Stimulated activated CD8-positive, alpha-beta memory T cell treated with anti-CD3 and anti-CD28 coated beads, Interleukin-4, amount 100 ng/mL, for 48 hours (primary cell): ENCODE measurements around the gene LIPF.
"Not testable (repeated sequence)": the region's sequence is repeated elsewhere in the genome, so short reads cannot be mapped to it uniquely, and the experiment has no call there.

Experiments
- DNase-seq: peaks from one replicate; pipeline ENCODE4 v3.0.0-alpha.2; 2020

Gene LIPF

GRCh38 chr10:88664142-88664541 is at the start of gene LIPF:
Gene LIPF (plus strand): TSS chr10:88664442. CDS start chr10:88667298, 2,856 bp downstream.
- no peak for DNase-seq

GRCh38 chr10:88616250-88616977 is 47.8 kb upstream of the LIPF start:
- no peak for DNase-seq

GRCh38 chr10:88617772-88618300 is 46.4 kb upstream of the LIPF start:
- DNase-seq = no peak

GRCh38 chr10:88618496-88618895 is 45.7 kb upstream of the LIPF start:
- DNase-seq = no peak

- no peak for DNase-seq
Observed at GRCh38 chr10:88620441-88620840, 43.8 kb upstream of the LIPF start.

GRCh38 chr10:88623835-88624234 is 40.4 kb upstream of the LIPF start:
- DNase-seq = no peak

GRCh38 chr10:88624840-88625239 is 39.4 kb upstream of the LIPF start:
- no peak for DNase-seq

- DNase-seq = no peak
Observed at GRCh38 chr10:88640186-88640585, 24.1 kb upstream of the LIPF start.

- no peak for DNase-seq
Observed at GRCh38 chr10:88642209-88642608, 22.0 kb upstream of the LIPF start.

- DNase-seq = no peak
Observed at GRCh38 chr10:88642963-88643362, 21.3 kb upstream of the LIPF start.

GRCh38 chr10:88647061-88647615 is 17.1 kb upstream of the LIPF start:
- no peak for DNase-seq

GRCh38 chr10:88651101-88651551 is 13.1 kb upstream of the LIPF start:
- DNase-seq = no peak

GRCh38 chr10:88652616-88653015 is 11.6 kb upstream of the LIPF start:
- DNase-seq = no peak

GRCh38 chr10:88657901-88658300 is 6.3 kb upstream of the LIPF start:
- DNase-seq = no peak

GRCh38 chr10:88659725-88660597 is 4.3 kb upstream of the LIPF start:
- no peak for DNase-seq

- no peak for DNase-seq
Observed at GRCh38 chr10:88660598-88660884, 3.7 kb upstream of the LIPF start.

- no peak for DNase-seq
Observed at GRCh38 chr10:88661018-88661417, 3.2 kb upstream of the LIPF start.

- DNase-seq = no peak
Observed at GRCh38 chr10:88661577-88661976, 2.7 kb upstream of the LIPF start.

- DNase-seq = not testable (repeated sequence)
Observed at GRCh38 chr10:88663153-88663552, 1.1 kb upstream of the LIPF start.

- DNase-seq = no peak
Observed at GRCh38 chr10:88668465-88668864, 4.2 kb downstream of the LIPF start.

- no peak for DNase-seq
Observed at GRCh38 chr10:88670497-88670896, 6.3 kb downstream of the LIPF start.

GRCh38 chr10:88672041-88672440 is 7.8 kb downstream of the LIPF start:
- DNase-seq = no peak

GRCh38 chr10:88676283-88677060 is 12.2 kb downstream of the LIPF start:
- no peak for DNase-seq
